Skeletal muscle cell (primary cell): ENCODE data around the gene CKMT1A.
"Not testable (repeated sequence)": the region's sequence is repeated elsewhere in the genome, so short reads cannot be mapped to it uniquely, and the experiment has no call there.

Experiments
- DNase-seq: peaks from one replicate; pipeline ENCODE4 v3.0.0-alpha.2; 2010; ENCODE audit warnings: low read depth
- H3K4me3 ChIP-seq: 2 replicates; pipeline ENCODE4 v1.5.1; 2011; ENCODE audit warnings: low read depth, mild to moderate bottlenecking, control low read depth, low read length, moderate library complexity

Gene CKMT1A

DNA sequence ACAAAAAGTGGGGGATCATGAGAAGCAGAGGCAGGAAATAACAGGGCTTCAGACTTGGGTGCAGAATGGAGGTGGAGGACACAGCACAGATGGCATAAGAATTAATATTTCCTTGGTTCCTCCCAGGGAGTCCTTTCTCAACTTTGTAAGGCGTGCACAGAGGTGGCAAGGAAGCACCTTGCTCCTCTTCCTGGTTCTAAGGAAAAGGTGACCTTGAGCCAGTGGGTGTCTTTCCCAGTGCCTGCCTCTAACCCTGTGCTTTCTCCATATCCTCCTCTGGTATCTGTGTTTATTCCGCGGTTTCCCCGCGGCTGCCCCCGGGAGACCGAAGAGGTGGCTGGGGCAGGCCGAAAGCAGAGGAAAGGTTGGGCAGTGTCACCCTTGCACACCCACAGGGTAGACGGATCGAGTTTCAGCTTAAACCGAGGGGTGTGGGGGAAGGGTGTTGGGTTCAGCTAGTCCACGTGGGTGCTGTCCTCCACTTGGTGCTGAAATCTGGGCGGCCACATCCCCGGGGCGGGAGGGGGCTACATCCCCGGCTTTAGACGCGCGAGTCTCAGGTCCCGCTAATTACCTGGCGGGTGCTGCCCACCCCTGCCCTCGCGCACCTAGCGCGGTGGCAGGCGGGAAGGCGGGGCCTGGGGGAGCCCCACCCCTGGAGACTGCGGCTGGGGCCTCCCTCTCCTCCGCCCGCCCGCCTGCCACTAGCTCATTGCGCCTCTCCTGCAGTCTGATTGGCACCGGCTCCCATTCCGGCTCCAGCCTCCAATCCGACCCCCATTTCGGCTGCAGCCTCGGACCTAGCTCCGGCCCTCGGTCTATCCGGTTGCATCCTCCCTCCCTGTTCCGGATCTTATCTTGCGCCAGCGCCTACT is at the start of gene CKMT1A:
CKMT1A (plus strand) TSS at position 712 of the 875 bp plus-strand sequence. CDS start 192 bp downstream, outside the sequence.
- DNase-seq, H3K4me3 ChIP-seq: not testable (repeated sequence)

DNA sequence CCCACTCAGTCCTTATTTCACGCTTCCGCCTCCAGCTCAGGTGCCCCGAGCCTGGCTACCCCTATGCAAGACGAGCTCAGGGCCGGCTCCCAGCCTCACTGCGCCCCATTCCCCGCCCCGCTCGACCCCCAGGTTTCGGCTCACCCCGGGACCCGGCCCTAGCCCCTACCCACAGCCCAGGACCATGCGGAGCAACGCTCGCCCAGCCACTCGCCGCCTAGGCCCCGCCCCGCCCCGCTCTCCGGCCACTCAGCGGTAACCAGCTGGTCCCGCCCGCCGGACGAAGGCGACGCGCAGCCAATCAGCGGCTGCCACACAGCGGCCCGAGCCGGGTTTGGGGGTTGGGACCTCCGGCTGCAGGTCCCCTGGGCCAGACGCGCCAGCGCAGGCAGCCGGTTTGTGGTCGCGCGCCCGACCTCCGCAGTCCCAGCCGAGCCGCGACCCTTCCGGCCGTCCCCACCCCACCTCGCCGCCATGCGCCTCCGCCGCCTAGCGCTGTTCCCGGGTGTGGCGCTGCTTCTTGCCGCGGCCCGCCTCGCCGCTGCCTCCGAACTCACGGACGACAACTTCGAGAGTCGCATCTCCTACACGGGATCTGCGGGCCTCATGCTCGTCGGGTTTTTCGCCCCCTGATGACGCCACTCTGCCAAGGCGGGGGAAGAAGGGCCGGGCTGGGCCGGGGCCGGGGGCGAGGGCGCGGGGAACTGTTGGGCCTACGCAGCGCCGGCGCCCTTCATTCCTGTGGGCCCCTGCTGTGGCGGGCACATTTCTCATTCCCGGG is 44.8 kb upstream of the CKMT1A start, which contains the start of gene CATSPER2:
CATSPER2 (minus strand) TSS at position 196 of the 781 bp plus-strand sequence. CDS start 783 bp downstream, outside the sequence.
- no peak within 1 kb of the TSS for H3K4me3 ChIP-seq
- DNase-seq, result no peak

GRCh38 chr15:43649430-43649926 is 44.2 kb upstream of the CKMT1A start:
- not testable (repeated sequence) for DNase-seq, H3K4me3 ChIP-seq

DNA sequence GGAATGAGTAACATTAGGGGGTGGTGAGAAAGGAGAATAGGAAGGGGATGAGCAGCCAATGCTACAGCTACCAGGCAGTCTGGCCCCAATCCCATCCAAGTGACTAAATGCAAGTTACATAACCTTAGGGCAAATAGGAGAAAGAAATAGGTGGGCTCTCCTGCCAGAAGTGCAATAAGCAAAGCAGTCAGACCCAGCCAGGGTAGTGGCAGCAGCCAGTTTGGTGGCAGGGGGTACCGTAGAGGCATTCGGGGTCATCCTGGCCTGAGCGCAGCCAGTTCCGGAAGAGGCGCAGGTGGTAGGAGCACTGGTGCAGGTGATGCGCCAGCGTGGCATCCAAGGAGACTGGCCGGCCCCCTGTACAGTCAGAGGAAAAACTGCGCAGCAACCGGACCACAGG is 33.9 kb upstream of the CKMT1A start:
- DNase-seq, H3K4me3 ChIP-seq: not testable (repeated sequence)

DNA sequence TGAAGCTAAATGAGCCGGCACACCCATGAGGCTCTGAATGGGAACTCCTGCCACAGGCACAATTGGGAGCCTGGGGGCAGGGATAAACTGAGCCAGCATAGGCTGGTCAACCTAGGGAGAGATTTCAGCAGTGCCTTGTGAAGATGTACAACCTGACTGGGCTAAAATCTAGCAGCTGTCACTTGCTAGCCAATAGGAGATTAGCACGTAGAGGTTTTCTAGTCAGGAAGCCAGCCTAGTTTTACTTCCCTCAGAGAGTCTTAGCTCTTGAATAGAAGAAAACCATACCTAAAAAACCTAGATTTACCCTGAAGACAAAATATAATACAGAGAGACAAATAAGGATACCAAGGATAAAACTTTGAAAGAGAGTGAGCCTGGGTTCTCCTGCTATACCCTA is 31.4 kb upstream of the CKMT1A start:
- H3K4me3 ChIP-seq, DNase-seq: not testable (repeated sequence)

DNA sequence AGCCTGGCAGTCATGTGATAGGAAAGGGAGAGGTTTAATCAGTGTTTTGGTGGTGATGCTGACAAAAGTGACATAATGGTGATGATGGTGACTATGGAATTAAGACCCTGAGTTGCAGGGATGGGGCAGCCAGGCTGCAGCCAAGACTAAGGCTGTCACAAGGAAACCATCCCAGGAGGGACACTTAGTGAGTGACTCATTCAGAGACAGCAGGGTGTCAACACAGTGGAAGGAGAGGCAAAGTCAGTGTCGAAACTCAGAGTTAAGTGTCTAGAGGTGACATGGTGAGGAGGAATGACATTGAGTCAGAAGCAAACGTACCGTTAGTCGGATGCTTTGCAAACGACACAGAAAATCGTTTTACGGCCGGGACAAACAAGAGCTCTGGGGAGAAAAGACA is 30.3 kb upstream of the CKMT1A start:
- not testable (repeated sequence) for DNase-seq, H3K4me3 ChIP-seq

GRCh38 chr15:43666177-43666576 is 27.5 kb upstream of the CKMT1A start:
- H3K4me3 ChIP-seq, DNase-seq: not testable (repeated sequence)

DNA sequence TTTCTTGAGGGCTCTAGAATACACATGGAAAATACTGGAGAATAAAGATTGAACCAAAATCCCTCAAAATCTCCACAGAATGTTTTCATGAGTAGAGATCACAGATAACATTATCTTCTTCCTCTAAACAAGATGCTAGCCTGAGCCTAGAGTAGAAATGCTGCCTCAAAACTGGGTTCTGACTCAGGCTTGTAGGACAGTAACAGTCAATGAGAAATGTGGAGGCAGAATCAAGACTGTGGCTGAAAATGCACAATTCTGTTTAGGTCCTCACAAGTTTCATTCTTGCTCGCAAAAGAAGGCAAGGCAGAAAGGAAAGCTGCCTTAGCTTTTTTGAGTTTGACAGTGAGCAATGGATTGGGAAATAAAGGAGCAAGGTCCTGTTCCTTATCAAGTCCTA is 19.5 kb upstream of the CKMT1A start:
- not testable (repeated sequence) for DNase-seq, H3K4me3 ChIP-seq

DNA sequence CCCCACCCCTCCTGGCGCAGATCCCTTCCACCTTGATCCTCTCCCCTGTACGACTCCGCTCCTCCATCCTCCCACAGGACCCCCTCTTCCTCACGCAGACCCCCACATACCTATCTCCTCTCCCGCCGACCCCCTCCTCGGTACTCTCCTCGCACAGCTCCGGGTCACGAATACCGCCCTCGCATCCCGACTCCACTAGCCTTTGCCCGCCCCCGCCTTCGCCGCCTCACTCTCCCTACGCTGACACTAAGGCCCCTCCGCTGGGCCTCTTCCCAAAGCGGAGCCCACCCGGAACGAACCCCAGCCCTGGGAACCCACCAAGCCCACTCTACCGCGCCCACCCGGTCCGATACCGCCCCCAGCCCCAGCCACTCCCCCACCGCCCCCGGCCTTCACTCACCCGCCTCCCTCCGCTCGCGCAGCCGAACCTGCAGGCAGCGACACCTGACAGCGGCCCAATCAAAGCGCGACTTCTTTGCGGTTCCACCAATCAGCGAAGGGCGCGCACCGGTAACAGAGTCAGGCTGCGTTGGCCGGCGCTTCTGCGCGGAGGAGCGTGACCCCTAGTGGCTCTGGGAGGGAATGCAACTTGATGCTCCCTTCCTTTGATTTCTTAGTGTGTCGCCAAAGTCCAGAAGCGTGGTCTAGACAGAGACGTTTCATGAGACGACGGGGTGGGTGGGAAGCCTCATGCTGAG is 3.9 kb upstream of the CKMT1A start:
- H3K4me3 ChIP-seq, DNase-seq: not testable (repeated sequence)

GRCh38 chr15:43692679-43693078 is 980 bp upstream of the CKMT1A start:
- DNase-seq, H3K4me3 ChIP-seq: not testable (repeated sequence)

DNA sequence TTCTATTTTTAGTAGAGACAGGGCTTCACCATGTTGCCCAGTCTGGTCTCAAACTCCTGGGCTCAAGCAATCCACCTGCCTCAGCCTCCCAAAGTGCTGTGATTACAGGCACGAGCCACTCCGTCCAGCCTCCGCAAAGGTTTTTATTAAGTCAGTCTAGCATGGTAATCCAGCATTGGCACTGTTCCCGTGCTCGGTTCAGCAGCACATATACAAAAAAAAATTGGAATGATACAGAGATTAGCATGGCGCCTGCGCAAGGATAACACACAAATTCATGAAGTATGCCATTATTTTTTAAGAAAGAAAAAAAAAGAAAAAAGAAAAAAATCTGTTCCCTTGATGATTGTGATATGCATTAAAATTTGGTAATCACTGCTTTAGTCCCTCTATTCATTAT is 8.5 kb downstream of the CKMT1A start:
- no peak for DNase-seq

GRCh38 chr15:43702701-43703424 is 9.2 kb downstream of the CKMT1A start:
- DNase-seq, result no peak
- no peak overlapping the region for H3K4me3 ChIP-seq

More for the DNA sequence above, 8.5 kb downstream of the CKMT1A start:
- no peak overlapping the region for H3K4me3 ChIP-seq

DNA sequence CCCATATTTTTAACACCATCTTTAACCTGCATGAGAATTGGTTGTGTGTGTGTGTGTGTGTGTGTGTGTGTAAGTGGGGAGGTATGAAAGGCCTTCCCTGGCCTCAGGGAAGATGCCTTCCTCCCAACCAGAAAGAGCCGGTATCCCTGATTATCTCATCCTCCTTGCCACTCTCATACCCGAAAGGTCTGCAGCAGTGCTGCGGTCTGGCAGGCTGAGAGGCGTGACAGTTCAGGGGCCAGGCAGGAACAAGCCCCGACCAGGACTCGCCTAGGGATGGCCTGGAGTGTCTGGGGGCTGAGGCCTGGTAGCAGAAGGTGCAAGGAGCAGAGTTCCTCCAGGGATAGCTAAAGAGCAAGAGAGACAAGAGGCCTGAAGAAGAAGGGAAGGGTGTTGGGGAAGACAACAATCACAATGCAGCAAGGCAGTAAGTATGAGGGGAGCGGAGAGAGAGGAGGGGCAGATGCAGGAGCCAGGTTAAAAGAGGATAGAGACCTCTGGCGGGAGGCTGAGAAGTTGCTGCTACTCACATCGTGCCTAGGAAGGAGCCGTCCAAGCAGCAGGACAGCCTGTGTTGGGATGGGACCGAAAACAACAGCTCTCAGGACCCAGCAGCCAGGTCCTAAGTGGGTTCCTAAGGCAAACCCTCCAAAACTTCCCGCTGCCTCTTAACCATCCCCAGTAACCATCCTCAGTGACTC is 16.9 kb downstream of the CKMT1A start:
- H3K4me3 ChIP-seq, DNase-seq: not testable (repeated sequence)

DNA sequence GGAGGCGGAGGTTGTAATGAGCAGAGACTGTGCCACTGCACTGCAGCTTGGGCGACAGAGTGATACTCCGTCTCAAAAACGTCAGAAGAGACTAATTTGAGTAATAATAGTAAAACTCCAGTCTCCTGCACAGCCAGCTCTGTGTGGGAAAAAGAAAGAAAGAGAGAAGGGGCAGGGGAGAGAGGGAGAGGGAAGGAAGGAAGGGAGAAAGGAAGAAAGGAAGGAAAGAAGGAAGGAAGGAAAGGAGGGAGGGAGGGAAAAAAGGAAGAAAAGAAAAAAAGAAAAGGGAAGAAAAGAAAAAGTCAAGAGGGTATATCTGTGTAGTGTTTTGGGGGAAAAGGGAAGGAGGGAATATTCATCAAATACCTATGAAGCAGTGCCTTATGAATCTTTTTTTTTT is 29.5 kb downstream of the CKMT1A start:
- DNase-seq, result no peak
- no peak overlapping the region for H3K4me3 ChIP-seq

- H3K4me3 ChIP-seq, DNase-seq: not testable (repeated sequence)
Measured at GRCh38 chr15:43726306-43726705, 32.6 kb downstream of the CKMT1A start.

DNA sequence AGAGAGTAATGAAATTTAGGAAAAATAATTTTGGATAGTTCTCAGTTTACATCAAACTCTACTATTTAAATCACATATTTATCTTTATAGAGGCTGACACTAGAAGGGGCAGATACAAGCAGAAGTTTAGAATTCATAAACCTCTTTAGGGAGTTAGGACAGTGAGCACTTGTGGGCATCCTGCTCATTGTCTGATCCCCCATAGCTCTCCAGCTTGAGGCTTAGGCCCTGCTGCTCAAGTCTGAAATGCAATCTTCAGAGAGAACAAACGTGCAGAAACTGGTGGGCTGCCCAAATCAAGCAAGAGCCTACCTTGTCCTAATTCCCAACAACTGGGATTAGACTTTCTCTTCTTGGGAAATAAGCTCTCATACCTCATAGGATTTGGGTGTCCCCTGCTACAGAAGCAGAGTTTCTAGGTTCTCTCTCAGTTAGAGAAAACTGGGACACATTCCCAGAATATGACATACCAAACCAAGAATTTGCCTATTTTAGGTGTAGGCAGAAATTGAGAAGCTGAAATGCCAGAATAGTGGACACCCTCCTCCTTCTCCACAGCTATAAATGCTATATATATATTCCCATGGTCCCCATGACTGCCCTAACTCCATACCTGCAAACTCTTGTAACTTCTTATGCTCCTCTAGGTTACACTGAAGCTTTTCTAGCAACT is 34.5 kb downstream of the CKMT1A start:
- DNase-seq, H3K4me3 ChIP-seq: not testable (repeated sequence)

- no peak for DNase-seq
- H3K4me3 ChIP-seq, result no peak overlapping the region
Measured at GRCh38 chr15:43735416-43735815, 41.8 kb downstream of the CKMT1A start.
